HepG2 (cell line): ENCODE data around the gene PXMP4. TPM values are rescaled to one million over a fixed set of nuclear protein-coding genes. Genes with fewer than 3 reads are reported as not detected.
A peak's percentile ranks its signal among the peaks of the same experiment; 100 is the strongest.

Experiments used
- FOSL2 ChIP-seq: sonication (generic); formaldehyde crosslinking; IDR thresholded peaks from 2 replicates; pipeline ENCODE4 v1.4.0; 2020; ENCODE audit warnings: missing genetic modification reagents
- NR2F2 ChIP-seq: IDR thresholded peaks from 2 replicates; pipeline ENCODE4 v1.6.1; 2012; ENCODE audit warnings: low read depth, inconsistent platforms, borderline replicate concordance
- ZBTB20 ChIP-seq: sonication (generic); formaldehyde crosslinking; IDR thresholded peaks from 2 replicates; pipeline ENCODE4 v1.8.1; 2023; ENCODE audit warnings: missing genetic modification reagents, low read depth, mild to moderate bottlenecking, borderline replicate concordance
- ZBTB8A ChIP-seq: sonication (generic); formaldehyde crosslinking; IDR thresholded peaks from 2 replicates; pipeline ENCODE4 v1.4.0; 2020; ENCODE audit warnings: mild to moderate bottlenecking, low read depth, missing genetic modification reagents, borderline replicate concordance
- ZNF788 ChIP-seq: sonication (generic); formaldehyde crosslinking; IDR thresholded peaks from 2 replicates; pipeline ENCODE4 v1.5.0; 2020; ENCODE audit warnings: mild to moderate bottlenecking, missing genetic modification reagents, borderline replicate concordance
- polyA plus RNA-seq, 8 experiments: library from polyadenylated mRNA; depleted of rRNA in 3 of 8; stranded (reverse) in 7 of 8; unstranded in 1 of 8; fragments of >200 nt; fragmentation: Illumina TruSeq in 4 of 8; extraction: Trizol in 4 of 8; gene quantifications; 2 replicates each; pipeline versions ENCODE4 v1.2.1 to v1.2.3, GENCODE V29; 2011 to 2016; ENCODE audit warnings: low read depth in 4 of 8, missing spikeins in 1 of 8, mixed read lengths in 1 of 8; ENCODE audit not compliant: insufficient read depth in 1 of 8
- total RNA-seq, 5 experiments: library from RNA; depleted of rRNA; stranded (reverse); fragments of >200 nt; fragmentation: Illumina TruSeq; extraction: Trizol; gene quantifications; 2 replicates each; pipeline ENCODE4 v1.2.3, GENCODE V29; 2016; ENCODE audit warnings: low read depth in 1 of 5
- TF ChIP-seq, protein P1 (sequence below): IDR thresholded peaks from 2 replicates; pipeline ENCODE4 v1.6.1; 2016; ENCODE audit warnings: low read depth, missing genetic modification reagents, missing compliant biosample characterization
- TF ChIP-seq, protein P2 (sequence below): sonication (generic); formaldehyde crosslinking; IDR thresholded peaks from 2 replicates; pipeline ENCODE4 v1.5.1; 2020; ENCODE audit warnings: missing genetic modification reagents, mild to moderate bottlenecking, borderline replicate concordance
- TF ChIP-seq, protein P3 (sequence below): sonication (generic); formaldehyde crosslinking; IDR thresholded peaks from 2 replicates; pipeline ENCODE4 v1.5.0; 2020; ENCODE audit warnings: mild to moderate bottlenecking, missing genetic modification reagents, moderate library complexity
- TF ChIP-seq, protein P4 (sequence below): sonication (generic); formaldehyde crosslinking; IDR thresholded peaks from 2 replicates; pipeline ENCODE4 v1.4.0; 2020; ENCODE audit warnings: mild to moderate bottlenecking, missing genetic modification reagents

Gene PXMP4
- total and polyA plus RNA-seq, 2 of the 13 experiments (the other 11 are each of a cell fraction or from before 2014, with no cell fraction given): not detected

DNA sequence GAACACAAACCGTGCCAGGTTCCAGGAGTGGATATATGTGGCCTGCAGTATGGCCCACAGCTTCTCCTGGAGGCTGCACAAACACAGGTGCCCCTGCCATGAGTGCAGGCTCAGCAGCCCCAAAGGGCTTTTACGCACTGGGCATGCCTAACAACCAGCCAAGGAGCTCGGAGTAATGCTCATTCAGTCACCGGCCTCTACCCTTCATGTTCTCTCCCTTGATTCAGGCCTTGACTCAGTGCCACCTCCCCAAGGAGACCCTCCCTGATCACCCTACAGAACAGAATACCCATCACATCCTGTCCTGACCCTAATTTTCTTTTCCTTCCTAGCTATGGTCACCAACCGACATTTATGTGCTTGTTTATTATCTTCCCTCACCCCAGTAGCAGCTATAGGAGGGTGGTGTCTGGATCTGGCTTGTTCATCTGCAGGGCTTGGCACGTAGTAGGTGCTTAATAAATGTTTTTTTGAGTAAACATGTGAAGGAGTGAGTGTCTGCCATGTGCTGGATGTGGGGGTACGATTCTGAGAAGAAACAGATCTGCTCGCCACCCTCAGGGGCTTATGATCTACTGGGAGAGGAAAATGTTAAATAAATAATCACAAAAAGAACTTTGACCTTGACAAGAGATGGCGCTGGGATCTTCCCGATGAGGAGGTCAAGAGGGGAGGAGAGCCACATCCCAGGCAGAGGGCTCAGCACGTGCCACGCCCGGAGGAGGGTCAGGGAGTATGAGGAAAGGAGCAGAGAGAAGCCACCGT lies 9.2 kb downstream of the PXMP4 start (continued):
- TF ChIP-seq, protein P1, sequence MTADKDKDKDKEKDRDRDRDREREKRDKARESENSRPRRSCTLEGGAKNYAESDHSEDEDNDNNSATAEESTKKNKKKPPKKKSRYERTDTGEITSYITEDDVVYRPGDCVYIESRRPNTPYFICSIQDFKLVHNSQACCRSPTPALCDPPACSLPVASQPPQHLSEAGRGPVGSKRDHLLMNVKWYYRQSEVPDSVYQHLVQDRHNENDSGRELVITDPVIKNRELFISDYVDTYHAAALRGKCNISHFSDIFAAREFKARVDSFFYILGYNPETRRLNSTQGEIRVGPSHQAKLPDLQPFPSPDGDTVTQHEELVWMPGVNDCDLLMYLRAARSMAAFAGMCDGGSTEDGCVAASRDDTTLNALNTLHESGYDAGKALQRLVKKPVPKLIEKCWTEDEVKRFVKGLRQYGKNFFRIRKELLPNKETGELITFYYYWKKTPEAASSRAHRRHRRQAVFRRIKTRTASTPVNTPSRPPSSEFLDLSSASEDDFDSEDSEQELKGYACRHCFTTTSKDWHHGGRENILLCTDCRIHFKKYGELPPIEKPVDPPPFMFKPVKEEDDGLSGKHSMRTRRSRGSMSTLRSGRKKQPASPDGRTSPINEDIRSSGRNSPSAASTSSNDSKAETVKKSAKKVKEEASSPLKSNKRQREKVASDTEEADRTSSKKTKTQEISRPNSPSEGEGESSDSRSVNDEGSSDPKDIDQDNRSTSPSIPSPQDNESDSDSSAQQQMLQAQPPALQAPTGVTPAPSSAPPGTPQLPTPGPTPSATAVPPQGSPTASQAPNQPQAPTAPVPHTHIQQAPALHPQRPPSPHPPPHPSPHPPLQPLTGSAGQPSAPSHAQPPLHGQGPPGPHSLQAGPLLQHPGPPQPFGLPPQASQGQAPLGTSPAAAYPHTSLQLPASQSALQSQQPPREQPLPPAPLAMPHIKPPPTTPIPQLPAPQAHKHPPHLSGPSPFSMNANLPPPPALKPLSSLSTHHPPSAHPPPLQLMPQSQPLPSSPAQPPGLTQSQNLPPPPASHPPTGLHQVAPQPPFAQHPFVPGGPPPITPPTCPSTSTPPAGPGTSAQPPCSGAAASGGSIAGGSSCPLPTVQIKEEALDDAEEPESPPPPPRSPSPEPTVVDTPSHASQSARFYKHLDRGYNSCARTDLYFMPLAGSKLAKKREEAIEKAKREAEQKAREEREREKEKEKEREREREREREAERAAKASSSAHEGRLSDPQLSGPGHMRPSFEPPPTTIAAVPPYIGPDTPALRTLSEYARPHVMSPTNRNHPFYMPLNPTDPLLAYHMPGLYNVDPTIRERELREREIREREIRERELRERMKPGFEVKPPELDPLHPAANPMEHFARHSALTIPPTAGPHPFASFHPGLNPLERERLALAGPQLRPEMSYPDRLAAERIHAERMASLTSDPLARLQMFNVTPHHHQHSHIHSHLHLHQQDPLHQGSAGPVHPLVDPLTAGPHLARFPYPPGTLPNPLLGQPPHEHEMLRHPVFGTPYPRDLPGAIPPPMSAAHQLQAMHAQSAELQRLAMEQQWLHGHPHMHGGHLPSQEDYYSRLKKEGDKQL: no peak
- TF ChIP-seq ZNF788 (CRISPR knock-in tag) (0 out of 2 replicates have a peak, but pooled peaks have one; percentile 64), ZBTB8A (CRISPR knock-in tag) (no peak), ZBTB20 (CRISPR knock-in tag) (no peak), NR2F2 (peak; percentile 67), FOSL2 (CRISPR knock-in tag) (peak; percentile 28; the same call in 1 of the 2 replicates)
- TF ChIP-seq, protein P2, sequence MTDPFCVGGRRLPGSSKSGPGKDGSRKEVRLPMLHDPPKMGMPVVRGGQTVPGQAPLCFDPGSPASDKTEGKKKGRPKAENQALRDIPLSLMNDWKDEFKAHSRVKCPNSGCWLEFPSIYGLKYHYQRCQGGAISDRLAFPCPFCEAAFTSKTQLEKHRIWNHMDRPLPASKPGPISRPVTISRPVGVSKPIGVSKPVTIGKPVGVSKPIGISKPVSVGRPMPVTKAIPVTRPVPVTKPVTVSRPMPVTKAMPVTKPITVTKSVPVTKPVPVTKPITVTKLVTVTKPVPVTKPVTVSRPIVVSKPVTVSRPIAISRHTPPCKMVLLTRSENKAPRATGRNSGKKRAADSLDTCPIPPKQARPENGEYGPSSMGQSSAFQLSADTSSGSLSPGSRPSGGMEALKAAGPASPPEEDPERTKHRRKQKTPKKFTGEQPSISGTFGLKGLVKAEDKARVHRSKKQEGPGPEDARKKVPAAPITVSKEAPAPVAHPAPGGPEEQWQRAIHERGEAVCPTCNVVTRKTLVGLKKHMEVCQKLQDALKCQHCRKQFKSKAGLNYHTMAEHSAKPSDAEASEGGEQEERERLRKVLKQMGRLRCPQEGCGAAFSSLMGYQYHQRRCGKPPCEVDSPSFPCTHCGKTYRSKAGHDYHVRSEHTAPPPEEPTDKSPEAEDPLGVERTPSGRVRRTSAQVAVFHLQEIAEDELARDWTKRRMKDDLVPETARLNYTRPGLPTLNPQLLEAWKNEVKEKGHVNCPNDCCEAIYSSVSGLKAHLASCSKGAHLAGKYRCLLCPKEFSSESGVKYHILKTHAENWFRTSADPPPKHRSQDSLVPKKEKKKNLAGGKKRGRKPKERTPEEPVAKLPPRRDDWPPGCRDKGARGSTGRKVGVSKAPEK (CRISPR knock-in tag): no peak
- TF ChIP-seq, protein P3, sequence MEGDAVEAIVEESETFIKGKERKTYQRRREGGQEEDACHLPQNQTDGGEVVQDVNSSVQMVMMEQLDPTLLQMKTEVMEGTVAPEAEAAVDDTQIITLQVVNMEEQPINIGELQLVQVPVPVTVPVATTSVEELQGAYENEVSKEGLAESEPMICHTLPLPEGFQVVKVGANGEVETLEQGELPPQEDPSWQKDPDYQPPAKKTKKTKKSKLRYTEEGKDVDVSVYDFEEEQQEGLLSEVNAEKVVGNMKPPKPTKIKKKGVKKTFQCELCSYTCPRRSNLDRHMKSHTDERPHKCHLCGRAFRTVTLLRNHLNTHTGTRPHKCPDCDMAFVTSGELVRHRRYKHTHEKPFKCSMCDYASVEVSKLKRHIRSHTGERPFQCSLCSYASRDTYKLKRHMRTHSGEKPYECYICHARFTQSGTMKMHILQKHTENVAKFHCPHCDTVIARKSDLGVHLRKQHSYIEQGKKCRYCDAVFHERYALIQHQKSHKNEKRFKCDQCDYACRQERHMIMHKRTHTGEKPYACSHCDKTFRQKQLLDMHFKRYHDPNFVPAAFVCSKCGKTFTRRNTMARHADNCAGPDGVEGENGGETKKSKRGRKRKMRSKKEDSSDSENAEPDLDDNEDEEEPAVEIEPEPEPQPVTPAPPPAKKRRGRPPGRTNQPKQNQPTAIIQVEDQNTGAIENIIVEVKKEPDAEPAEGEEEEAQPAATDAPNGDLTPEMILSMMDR (CRISPR knock-in tag): 0 out of 2 replicates have a peak, but pooled peaks have one; percentile 5
- TF ChIP-seq, protein P4, sequence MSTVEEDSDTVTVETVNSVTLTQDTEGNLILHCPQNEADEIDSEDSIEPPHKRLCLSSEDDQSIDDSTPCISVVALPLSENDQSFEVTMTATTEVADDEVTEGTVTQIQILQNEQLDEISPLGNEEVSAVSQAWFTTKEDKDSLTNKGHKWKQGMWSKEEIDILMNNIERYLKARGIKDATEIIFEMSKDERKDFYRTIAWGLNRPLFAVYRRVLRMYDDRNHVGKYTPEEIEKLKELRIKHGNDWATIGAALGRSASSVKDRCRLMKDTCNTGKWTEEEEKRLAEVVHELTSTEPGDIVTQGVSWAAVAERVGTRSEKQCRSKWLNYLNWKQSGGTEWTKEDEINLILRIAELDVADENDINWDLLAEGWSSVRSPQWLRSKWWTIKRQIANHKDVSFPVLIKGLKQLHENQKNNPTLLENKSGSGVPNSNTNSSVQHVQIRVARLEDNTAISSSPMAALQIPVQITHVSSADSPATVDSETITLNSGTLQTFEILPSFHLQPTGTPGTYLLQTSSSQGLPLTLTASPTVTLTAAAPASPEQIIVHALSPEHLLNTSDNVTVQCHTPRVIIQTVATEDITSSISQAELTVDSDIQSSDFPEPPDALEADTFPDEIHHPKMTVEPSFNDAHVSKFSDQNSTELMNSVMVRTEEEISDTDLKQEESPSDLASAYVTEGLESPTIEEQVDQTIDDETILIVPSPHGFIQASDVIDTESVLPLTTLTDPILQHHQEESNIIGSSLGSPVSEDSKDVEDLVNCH (CRISPR knock-in tag): no peak
